ENCODE measurements around the gene TFDP2. TPM values are rescaled to one million over a fixed set of nuclear protein-coding genes. Genes with fewer than 3 reads are reported as not detected.
A peak's percentile ranks its signal among the peaks of the same experiment; 100 is the strongest.

Gene TFDP2
- total and polyA plus RNA-seq, 12 donors: 11.0 to 77.8 (median 54.3) TPM

- TF ChIP-seq, protein P1, sequence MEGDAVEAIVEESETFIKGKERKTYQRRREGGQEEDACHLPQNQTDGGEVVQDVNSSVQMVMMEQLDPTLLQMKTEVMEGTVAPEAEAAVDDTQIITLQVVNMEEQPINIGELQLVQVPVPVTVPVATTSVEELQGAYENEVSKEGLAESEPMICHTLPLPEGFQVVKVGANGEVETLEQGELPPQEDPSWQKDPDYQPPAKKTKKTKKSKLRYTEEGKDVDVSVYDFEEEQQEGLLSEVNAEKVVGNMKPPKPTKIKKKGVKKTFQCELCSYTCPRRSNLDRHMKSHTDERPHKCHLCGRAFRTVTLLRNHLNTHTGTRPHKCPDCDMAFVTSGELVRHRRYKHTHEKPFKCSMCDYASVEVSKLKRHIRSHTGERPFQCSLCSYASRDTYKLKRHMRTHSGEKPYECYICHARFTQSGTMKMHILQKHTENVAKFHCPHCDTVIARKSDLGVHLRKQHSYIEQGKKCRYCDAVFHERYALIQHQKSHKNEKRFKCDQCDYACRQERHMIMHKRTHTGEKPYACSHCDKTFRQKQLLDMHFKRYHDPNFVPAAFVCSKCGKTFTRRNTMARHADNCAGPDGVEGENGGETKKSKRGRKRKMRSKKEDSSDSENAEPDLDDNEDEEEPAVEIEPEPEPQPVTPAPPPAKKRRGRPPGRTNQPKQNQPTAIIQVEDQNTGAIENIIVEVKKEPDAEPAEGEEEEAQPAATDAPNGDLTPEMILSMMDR (IDR thresholded peaks at IDR 0.05): no peak
- Histone ChIP-seq H3K4me1 (no peaks in the 10 kb centered on the region), H3K27ac (no peak overlapping the region), H3K4me3 (no peak overlapping the region), H3K36me3 (no peaks in the 10 kb centered on the region), H3K27me3 (no peaks in the 10 kb centered on the region), H3K9me3 (no peaks in the 10 kb centered on the region)
- DNase-seq (no peak), ATAC-seq (no peak)
- intact Hi-C loops (cut with DNase I): no loop called here
- whole genome bisulfite sequencing, 2 donors: 87 to 89% methylated on average over 4 of the region's 4 CpGs
These were observed 215.0 kb downstream of the TFDP2 start for GRCh38 chr3:141934354-141934753.

GRCh38 chr3:141933421-141934300 is 215.7 kb downstream of the TFDP2 start:
- no peak for DNase-seq
- H3K4me1 ChIP-seq: no peaks in the 10 kb centered on the region
- TF ChIP-seq, protein P1 (IDR thresholded peaks at IDR 0.05): no peak
- H3K36me3 ChIP-seq: peaks cover 0 to 2% (median 0%) of the 10 kb centered on the region in 9 donors
- ATAC-seq: no peak
- no peak overlapping the region for H3K4me3 ChIP-seq
- intact Hi-C loops (cut with DNase I): no loop called here
- WGBS, 2 donors: 84 to 88% methylated on average over 16 of the region's 16 CpGs
- H3K27ac ChIP-seq: no peak overlapping the region
- no peaks in the 10 kb centered on the region for H3K9me3 ChIP-seq
- no peaks in the 10 kb centered on the region for H3K27me3 ChIP-seq

DNA sequence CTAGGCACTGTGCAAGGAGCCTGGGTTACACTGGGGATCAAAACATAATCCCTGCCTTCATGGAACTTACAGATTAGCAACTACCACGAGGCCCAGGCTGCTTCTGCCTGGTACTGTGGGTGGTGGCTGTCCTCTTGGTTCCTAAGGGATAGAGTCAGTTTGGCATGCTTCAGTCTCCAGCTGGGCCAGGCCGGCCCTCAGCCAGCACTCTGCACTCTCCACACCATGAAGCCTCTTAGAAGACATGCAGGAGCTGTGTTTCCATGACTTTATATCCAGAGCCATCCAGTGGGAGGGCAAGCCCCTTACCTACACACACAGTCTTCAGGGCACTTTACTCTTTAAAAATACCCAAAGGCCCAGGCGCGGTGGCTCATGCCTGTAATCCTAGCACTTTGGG is 218.5 kb downstream of the TFDP2 start:
- DNase-seq: no peak
- intact Hi-C loops (cut with DNase I): no loop called here
- Histone ChIP-seq H3K27ac (no peak overlapping the region), H3K4me1 (no peaks in the 10 kb centered on the region), H3K27me3 (no peaks in the 10 kb centered on the region), H3K9me3 (no peaks in the 10 kb centered on the region), H3K36me3 (peaks cover 0 to 29% (median 0%) of the 10 kb centered on the region in 9 donors), H3K4me3 (no peak overlapping the region)
- 90 to 97% methylated on average over 4 of the region's 4 CpGs for WGBS, 2 donors
- TF ChIP-seq, protein P1 (IDR thresholded peaks at IDR 0.05): no peak
- ATAC-seq: peak in 1 of 8 donors; percentile 13

DNA sequence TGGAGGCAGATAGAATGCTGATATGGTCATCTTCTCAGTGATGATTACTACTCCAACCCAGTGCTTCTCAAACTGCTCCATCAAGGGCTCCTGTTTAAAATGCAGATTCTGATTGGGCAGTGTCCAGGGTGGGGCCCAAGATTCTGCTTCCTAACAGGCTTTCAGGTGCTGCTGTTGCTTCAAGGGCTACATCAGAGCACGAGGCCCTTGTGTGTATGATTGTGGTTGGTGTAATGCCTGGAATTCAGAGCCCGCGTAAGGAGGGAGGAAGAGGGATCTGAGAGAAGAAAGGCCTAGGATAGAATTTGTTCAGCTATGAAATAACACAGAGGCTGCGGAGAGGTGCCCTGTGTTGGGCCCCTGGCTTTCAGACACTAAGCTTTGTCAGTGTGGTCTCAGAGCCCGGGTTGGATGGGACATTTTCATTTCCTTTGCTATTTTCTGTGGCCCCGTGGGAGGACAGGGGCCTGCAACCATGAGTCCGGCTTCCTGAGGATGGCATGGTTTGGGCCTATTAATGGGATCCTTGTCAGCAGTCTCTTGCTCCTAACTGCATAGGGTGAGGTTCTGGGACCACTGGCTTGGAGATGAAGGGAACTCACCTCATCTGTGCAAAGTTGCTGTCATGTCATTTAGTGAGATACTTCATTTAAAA is 219.9 kb downstream of the TFDP2 start:
- Histone ChIP-seq H3K9me3 (no peaks in the 10 kb centered on the region), H3K4me1 (no peaks in the 10 kb centered on the region), H3K27ac (no peak overlapping the region), H3K36me3 (peaks cover 0 to 42% (median 0%) of the 10 kb centered on the region in 9 donors), H3K27me3 (no peaks in the 10 kb centered on the region), H3K4me3 (no peak overlapping the region)
- no peak for DNase-seq
- no peak for ATAC-seq
- 81 to 87% methylated on average over 7 of the region's 7 CpGs for WGBS, 2 donors
- TF ChIP-seq, protein P1 (IDR thresholded peaks at IDR 0.05): no peak
- intact Hi-C loops (cut with DNase I): no loop called here
